Motor neuron (in vitro differentiated cells): Measurements from ENCODE around the gene HOXB1. TPM values are rescaled to one million over a fixed set of nuclear protein-coding genes. Genes with fewer than 3 reads are reported as not detected.

Experiments
- ATAC-seq, 8 experiments: fragments of 200-7000 bp; cut with Tn5 transposase; replicated peaks in 6 of 8; 2 replicates each; pipeline ENCODE4 v1.8.0; 2021; ENCODE audit warnings: mild to moderate bottlenecking in 8 of 8, moderate library complexity in 8 of 8
- H3K27ac ChIP-seq, 2 donors: fragments of 250-450 bp; sonication (Bioruptor Pico); 2 replicates each; pipeline ENCODE4 v1.9.0; 2021; ENCODE audit warnings: antibody characterized with exemption in 2 of 2, mild to moderate bottlenecking in 2 of 2, moderate library complexity in 1 of 2
- H3K4me1 ChIP-seq, 2 donors: fragments of 250-450 bp; sonication (Bioruptor Pico); replicated peaks in 1 of 2; 2 replicates each; pipeline ENCODE4 v1.6.1; 2021; ENCODE audit warnings: antibody characterized with exemption in 2 of 2, mild to moderate bottlenecking in 2 of 2, moderate library complexity in 1 of 2
- H3K4me3 ChIP-seq, 5 donors: fragments of 250-450 bp; sonication (Bioruptor Pico); 2 replicates each; pipeline ENCODE4 v1.9.0; 2021; ENCODE audit warnings: antibody characterized with exemption in 5 of 5, mild to moderate bottlenecking in 5 of 5, moderate library complexity in 4 of 5
- WGBS, 10 experiments: fragments of 450-650 bp; shearing (Covaris generic); methylation state at CpG; one replicate each; pipeline ENCODE4 v1.0.0; 2022; 5-methylcytosine and 5-hydroxymethylcytosine counted together
- in situ Hi-C, 9 experiments: fragments of 400-800 bp; cut with MboI; loops; one replicate each; pipeline ENCODE4 v1.15.0; 2021; ENCODE audit warnings: low sequenced_read_pairs in 9 of 9, low pct_unique_long_range_greater_than_20kb in 2 of 9; ENCODE audit not compliant: unreplicated experiment in 9 of 9
- total RNA-seq, 8 experiments: library from RNA; unstranded; fragments of 300-600 nt; gene quantifications; 2 replicates each; pipeline versions ENCODE4 v1.2.3 to v1.2.4, GENCODE V29; 2022

HOXB1 gene
- total RNA-seq = 10 to 100 TPM in 1 of 8 experiments, 1 to 10 TPM in 3, under 1 TPM in 4; 0.22 to 38.7 (median 2.0) TPM

GRCh38 chr17:48530887-48531272 lies at the start of gene HOXB1:
Gene HOXB1, minus strand, starts transcription at chr17:48531011. Its CDS starts 107 bp downstream, at chr17:48530904.
- Histone ChIP-seq H3K4me3 (peak within 1 kb of the TSS in 4 of 5 donors; percentile 2 to 22 (median 13)), H3K27ac (peak within 1 kb of the TSS; percentile 75 to 84), H3K4me1 (peaks cover 79 to 80% of the 10 kb centered on the region in 2 donors)
- ATAC-seq = peak in 5 of 8 experiments; percentile 24 to 57 (median 50)
- in situ Hi-C loops = no loop called here
- 0 to 100% (median 8%) methylated on average over 2 to 6 of the region's 15 CpGs; no CpG with 5 or more reads in 5 of the 10 experiments for WGBS, 10 experiments

- Histone ChIP-seq H3K4me3 (peak overlapping the region; percentile 67 to 91 (median 83)), H3K4me1 (peaks cover 31 to 53% of the 10 kb centered on the region in 2 donors), H3K27ac (peak overlapping the region; percentile 94 to 97)
- in situ Hi-C loops = no loop called here
- WGBS, 10 experiments = 0 to 73% (median 2%) methylated on average over 1 to 24 of the region's 26 CpGs
- peak in 4 of 8 experiments; percentile 5 to 23 (median 16) for ATAC-seq
These were observed 49.1 kb upstream of the HOXB1 start for GRCh38 chr17:48579760-48580554.

GRCh38 chr17:48579471-48579759 lies 48.6 kb upstream of the HOXB1 start:
- H3K4me3 ChIP-seq = peak overlapping the region; percentile 67 to 91 (median 83)
- H3K27ac ChIP-seq = peak overlapping the region; percentile 94 to 97
- 0 to 81% (median 6%) methylated on average over 3 to 7 of the region's 7 CpGs; no CpG with 5 or more reads in 1 of the 10 experiments for WGBS, 10 experiments

GRCh38 chr17:48578616-48579470 lies 48.0 kb upstream of the HOXB1 start:
- 0 to 62% (median 0%) methylated on average over 2 to 22 of the region's 43 CpGs; no CpG with 5 or more reads in 1 of the 10 experiments for WGBS, 10 experiments
- peak in 6 of 8 experiments; percentile 4 to 50 (median 33) for ATAC-seq
- Histone ChIP-seq H3K4me1 (peaks cover 23 to 50% of the 10 kb centered on the region in 2 donors), H3K4me3 (peak overlapping the region; percentile 67 to 91 (median 83)), H3K27ac (peak overlapping the region; percentile 94 to 97)
- in situ Hi-C loops = no loop called here

More at GRCh38 chr17:48579471-48579759, 48.6 kb upstream of the HOXB1 start:
- peaks cover 29 to 55% of the 10 kb centered on the region in 2 donors for H3K4me1 ChIP-seq
- no peak for ATAC-seq
- in situ Hi-C loops = no loop called here

GRCh38 chr17:48577946-48578615 lies 47.3 kb upstream of the HOXB1 start, which contains the start of gene HOXB4:
Gene HOXB4, minus strand, starts transcription at chr17:48578350. Its CDS starts 31 bp downstream, at chr17:48578319.
- H3K4me3 ChIP-seq = peak within 1 kb of the TSS; percentile 67 to 91 (median 83)

GRCh38 chr17:48577330-48577945 lies 46.6 kb upstream of the HOXB1 start:
- H3K4me3 ChIP-seq = peak overlapping the region; percentile 67 to 91 (median 83)
- H3K27ac ChIP-seq = peak overlapping the region; percentile 94 to 97
- in situ Hi-C loops = no loop called here
- peaks cover 11 to 39% of the 10 kb centered on the region in 2 donors for H3K4me1 ChIP-seq
- 0% methylated on average over 1 to 4 of the region's 19 CpGs; no CpG with 5 or more reads in 7 of the 10 experiments for WGBS, 10 experiments
- peak in 3 of 8 experiments; percentile 0 to 24 (median 2) for ATAC-seq

More at GRCh38 chr17:48577946-48578615, 47.3 kb upstream of the HOXB1 start, which contains the start of gene HOXB4:
- in situ Hi-C loops = no loop called here
- peak in 7 of 8 experiments; percentile 12 to 48 (median 42) for ATAC-seq
- 0 to 14% (median 0%) methylated on average over 1 to 11 of the region's 58 CpGs; no CpG with 5 or more reads in 5 of the 10 experiments for WGBS, 10 experiments
- peaks cover 16 to 43% of the 10 kb centered on the region in 2 donors for H3K4me1 ChIP-seq
- peak within 1 kb of the TSS; percentile 94 to 97 for H3K27ac ChIP-seq

- peak overlapping the region; percentile 94 to 97 for H3K27ac ChIP-seq
- in situ Hi-C loops = no loop called here
- H3K4me1 ChIP-seq = peaks cover 11 to 40% of the 10 kb centered on the region in 2 donors
- no peak for ATAC-seq
- peak overlapping the region; percentile 67 to 91 (median 83) for H3K4me3 ChIP-seq
- 0 to 13% (median 0%) methylated on average over 1 to 5 of the region's 43 CpGs; no CpG with 5 or more reads in 3 of the 10 experiments for WGBS, 10 experiments
These were observed 45.9 kb upstream of the HOXB1 start for GRCh38 chr17:48576479-48577309.

GRCh38 chr17:48575673-48576478 lies 45.1 kb upstream of the HOXB1 start:
- WGBS, 10 experiments = 0 to 92% (median 2%) methylated on average over 1 to 8 of the region's 22 CpGs; no CpG with 5 or more reads in 1 of the 10 experiments
- peak overlapping the region; percentile 94 to 97 for H3K27ac ChIP-seq
- in situ Hi-C loops = no loop called here
- H3K4me3 ChIP-seq = peak overlapping the region; percentile 67 to 91 (median 83)
- ATAC-seq = peak in 6 of 8 experiments; percentile 1 to 11 (median 7)
- H3K4me1 ChIP-seq = peaks cover 11 to 40% of the 10 kb centered on the region in 2 donors

- WGBS, 10 experiments = 0 to 87% (median 5%) methylated on average over 1 to 7 of the region's 7 CpGs
- peak in 3 of 8 experiments; percentile 1 to 11 (median 5) for ATAC-seq
- Histone ChIP-seq H3K27ac (peak overlapping the region; percentile 94 to 97), H3K4me3 (peak overlapping the region; percentile 67 to 91 (median 83)), H3K4me1 (peaks cover 11 to 38% of the 10 kb centered on the region in 2 donors)
- in situ Hi-C loops = no loop called here
These were observed 44.3 kb upstream of the HOXB1 start for GRCh38 chr17:48575066-48575582.

GRCh38 chr17:48574505-48575065 lies 43.8 kb upstream of the HOXB1 start:
- H3K4me1 ChIP-seq = peaks cover 11 to 40% of the 10 kb centered on the region in 2 donors
- H3K27ac ChIP-seq = peak overlapping the region; percentile 94 to 97
- 0 to 100% (median 6%) methylated on average over 1 to 6 of the region's 8 CpGs for WGBS, 10 experiments
- peak overlapping the region; percentile 67 to 91 (median 83) for H3K4me3 ChIP-seq
- no peak for ATAC-seq
- in situ Hi-C loops = no loop called here
